Omental fat pad (tissue), 4 donors: Measurements from ENCODE around the gene ARHGAP10. TPM values are rescaled to one million over a fixed set of nuclear protein-coding genes. Genes with fewer than 3 reads are reported as not detected.

Experiments
- ATAC-seq: fragments of 150-250 bp; one replicate; pipeline ENCODE4 v1.9.1; 2016; ENCODE audit warnings: mild to moderate bottlenecking, moderate library complexity; ENCODE audit not compliant: low FRiP score
- DNase-seq: peaks from one replicate; pipeline ENCODE4 v3.0.0-alpha.2; 2019; ENCODE audit warnings: low spot score
- total RNA-seq, 4 donors: library from RNA; depleted of rRNA; stranded (reverse); fragments of >200 nt; gene quantifications; one replicate each; pipeline ENCODE4 v1.1.0, GENCODE V29; 2016
- TF ChIP-seq, protein P1 (sequence below), 3 donors: fragments of 450-650 bp; IDR thresholded peaks; one replicate each; pipeline ENCODE4 v1.5.1; 2016 to 2017; ENCODE audit warnings: antibody characterized with exemption in 3 of 3, mild to moderate bottlenecking in 3 of 3, moderate library complexity in 2 of 3

ARHGAP10 gene
- total RNA-seq, 4 donors from 2014 or later: 48.7 to 96.2 (median 57.0) TPM

DNA sequence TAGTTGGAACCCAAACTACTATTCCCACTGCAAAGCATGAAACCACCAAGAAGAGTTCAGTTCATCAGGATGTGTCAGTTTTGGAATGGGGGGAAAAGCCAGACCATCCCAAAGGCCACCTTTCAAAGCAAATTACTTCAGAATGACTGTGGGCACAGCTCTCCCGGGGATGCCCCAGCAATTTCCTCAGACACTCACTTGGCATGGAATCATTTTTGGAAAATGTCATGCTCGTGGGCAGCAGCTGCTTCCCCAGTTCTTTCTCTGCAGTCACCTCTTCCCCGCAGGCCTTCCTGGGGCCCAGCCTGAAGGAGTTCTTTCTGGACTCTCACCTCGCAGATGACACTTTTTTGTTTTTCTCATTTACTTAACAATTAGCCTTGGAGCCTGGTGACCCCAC is 360.0 kb downstream of the ARHGAP10 start:
- no peak for ATAC-seq
- DNase-seq: no peak
- TF ChIP-seq, protein P1, sequence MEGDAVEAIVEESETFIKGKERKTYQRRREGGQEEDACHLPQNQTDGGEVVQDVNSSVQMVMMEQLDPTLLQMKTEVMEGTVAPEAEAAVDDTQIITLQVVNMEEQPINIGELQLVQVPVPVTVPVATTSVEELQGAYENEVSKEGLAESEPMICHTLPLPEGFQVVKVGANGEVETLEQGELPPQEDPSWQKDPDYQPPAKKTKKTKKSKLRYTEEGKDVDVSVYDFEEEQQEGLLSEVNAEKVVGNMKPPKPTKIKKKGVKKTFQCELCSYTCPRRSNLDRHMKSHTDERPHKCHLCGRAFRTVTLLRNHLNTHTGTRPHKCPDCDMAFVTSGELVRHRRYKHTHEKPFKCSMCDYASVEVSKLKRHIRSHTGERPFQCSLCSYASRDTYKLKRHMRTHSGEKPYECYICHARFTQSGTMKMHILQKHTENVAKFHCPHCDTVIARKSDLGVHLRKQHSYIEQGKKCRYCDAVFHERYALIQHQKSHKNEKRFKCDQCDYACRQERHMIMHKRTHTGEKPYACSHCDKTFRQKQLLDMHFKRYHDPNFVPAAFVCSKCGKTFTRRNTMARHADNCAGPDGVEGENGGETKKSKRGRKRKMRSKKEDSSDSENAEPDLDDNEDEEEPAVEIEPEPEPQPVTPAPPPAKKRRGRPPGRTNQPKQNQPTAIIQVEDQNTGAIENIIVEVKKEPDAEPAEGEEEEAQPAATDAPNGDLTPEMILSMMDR (IDR thresholded peaks at IDR 0.05): no peak

DNA sequence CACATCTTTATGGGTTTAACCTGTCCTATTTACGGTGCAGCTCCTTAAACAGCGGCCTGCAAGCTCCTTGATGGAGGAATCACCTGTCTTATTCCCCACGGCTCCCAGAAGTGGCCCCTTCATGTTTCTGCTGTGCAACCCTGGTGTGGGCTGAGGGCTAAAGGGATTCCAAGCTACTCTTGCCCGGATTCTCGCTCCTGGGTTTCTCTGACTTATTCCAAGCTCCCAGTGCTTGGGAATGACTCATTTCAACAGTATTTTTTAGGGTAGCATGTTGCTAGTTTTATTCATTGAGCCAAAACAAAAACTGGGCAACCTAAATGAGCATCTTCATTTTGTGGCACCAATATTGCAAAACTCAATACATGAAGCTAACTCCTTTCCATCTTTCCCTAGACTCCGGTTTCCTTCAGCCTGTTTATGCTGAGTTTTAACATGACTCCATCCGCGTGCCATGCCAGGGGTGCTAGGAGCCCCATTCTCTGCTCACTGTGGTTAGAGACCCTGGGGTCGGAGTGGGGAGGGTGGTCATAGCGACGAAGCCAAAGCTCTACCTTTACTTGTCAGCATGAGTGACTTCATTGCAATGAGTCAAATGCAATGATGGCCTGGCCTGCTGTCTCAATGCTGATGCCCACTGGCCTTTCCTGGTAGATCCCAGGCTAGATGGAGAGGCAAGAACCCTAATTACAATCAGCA is 360.6 kb downstream of the ARHGAP10 start:
- TF ChIP-seq, protein P1 (IDR thresholded peaks at IDR 0.05): no peak
- no peak for DNase-seq
- no peak for ATAC-seq

DNA sequence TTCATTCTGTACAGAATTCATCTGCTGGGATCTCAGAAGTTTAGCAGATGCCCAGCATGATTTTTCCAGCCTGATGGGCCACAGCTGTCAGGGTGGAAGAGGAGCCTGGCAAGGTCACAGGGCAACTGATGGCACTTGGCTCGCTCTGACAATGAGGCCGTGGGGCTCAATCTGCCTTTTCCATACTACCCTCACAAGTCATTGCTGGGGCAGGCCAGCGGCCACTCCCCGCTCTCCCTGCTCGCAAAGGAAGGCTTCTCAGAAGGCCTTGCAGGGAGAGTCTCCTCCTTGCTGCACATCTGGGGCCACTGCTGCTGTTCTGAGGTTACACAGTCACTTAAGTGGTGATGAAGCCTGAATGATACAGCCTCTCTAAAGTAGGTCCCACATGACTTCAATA is 361.2 kb downstream of the ARHGAP10 start:
- ATAC-seq: no peak
- TF ChIP-seq, protein P1 (IDR thresholded peaks at IDR 0.05): no peak
- DNase-seq: no peak

DNA sequence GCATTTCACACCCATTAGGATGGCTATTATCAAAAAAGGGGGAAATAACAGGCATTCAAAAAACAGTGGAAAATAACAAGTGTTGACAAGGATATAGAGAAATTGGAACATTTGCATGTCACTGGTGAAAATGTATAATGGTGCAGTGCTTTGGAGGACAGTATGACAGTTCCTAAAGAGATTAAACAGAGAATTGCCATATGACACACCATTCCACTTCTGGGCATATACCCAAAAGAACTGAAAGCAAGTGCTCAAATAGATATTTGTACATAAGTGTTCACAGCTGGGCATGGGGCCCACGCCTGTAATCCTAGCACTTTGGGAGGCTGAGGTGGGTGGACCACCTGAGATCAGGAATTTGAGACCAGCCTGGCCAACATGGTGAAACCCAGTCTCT is 362.3 kb downstream of the ARHGAP10 start:
- DNase-seq (no peak), ATAC-seq (no peak)
- TF ChIP-seq, protein P1 (IDR thresholded peaks at IDR 0.05): no peak

DNA sequence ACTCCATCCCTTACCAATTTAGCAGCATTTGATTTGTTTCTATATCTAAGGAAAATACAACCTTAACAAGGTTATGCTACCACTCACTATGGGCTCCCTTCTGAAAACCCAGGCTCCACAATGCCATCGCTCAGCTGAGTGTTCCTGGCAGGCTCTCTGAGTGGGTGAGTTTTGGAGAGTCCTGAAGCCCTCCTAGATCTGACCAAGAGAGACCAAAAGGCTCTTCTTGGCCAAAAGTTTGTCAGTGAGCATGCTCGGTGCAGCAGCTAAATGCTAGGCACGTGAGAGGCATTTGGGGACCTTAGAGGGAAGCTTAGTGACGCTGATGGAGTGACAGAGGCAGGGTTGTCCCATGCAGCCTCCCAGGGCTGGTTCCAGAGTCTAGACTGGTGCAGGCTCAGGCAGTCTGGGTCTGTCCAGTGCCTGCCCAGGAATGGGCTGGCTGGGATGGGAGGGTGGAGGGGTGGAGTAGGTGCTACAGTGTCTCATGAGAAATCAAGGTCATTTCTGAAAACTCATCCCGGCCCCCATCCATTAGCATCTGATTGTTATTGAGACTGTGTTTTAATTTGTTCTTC is 363.5 kb downstream of the ARHGAP10 start:
- DNase-seq: no peak
- TF ChIP-seq, protein P1 (IDR thresholded peaks at IDR 0.05): no peak
- ATAC-seq: no peak

DNA sequence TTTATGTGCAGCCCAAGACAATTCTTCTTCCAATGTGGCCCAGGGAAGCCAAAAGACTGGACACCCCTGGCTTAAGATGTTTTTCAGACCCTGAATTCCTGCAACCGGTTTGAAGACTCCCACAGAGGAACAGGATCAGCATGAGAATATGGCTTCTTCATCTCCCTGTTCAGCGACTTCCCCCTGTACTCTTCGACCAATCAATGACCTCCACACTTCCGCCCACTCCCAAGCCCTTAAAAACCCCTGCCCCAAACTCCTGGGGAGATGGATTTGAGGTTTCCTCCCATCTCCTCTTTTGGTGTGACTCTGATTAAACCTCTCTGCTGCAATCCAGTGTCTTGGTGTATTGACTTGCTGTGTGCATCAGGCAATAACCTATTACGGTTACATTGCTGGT is 365.9 kb downstream of the ARHGAP10 start:
- TF ChIP-seq, protein P1 (IDR thresholded peaks at IDR 0.05): no peak
- no peak for ATAC-seq
- DNase-seq: no peak

DNA sequence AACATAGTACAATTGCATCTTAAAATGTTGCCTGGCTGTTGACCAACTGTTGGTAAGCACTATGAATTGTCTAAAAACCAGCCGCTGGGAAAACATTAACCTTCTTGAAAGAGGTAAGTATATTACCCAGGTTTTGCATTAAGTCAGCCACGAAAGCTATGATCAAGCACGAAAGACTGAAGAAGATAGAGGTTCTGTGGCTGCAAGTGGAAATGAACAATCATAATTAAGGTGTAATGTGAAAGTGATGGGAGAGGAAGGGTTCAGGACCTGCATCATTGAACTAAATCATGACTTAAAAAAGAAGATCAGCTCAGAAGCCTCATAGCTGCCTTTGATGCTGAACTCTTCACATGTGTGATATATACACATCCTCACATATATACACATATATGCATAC is 369.3 kb downstream of the ARHGAP10 start:
- DNase-seq (no peak), ATAC-seq (no peak)
- TF ChIP-seq, protein P1 (IDR thresholded peaks at IDR 0.05): no peak
